H1 (cell line): Measurements from ENCODE around the gene INPPL1. TPM values are rescaled to one million over a fixed set of nuclear protein-coding genes. Genes with fewer than 3 reads are reported as not detected.

Experiments
- CTCF ChIA-PET: fragments of 300-600 bp; sonication (Branson Sonifier 250); formaldehyde crosslinking; loops from one replicate; lab custom pipeline; 2021; ENCODE audit not compliant: partially characterized antibody; lab: Charles Lee
- POLR2A ChIA-PET: fragments of 300-600 bp; sonication (Branson Sonifier 250); formaldehyde crosslinking; loops from one replicate; lab custom pipeline; 2021; ENCODE audit warnings: inconsistent platforms; ENCODE audit not compliant: partially characterized antibody; lab: Charles Lee
- DNase-seq, 2 experiments: peaks; one replicate each; pipeline versions ENCODE4 v3.0.0 to v3.0.0-alpha.2; 2010 to 2022; ENCODE audit warnings: low spot score in 2 of 2, low read depth in 1 of 2, mixed read lengths in 1 of 2
- FAIRE-seq: peaks from 2 replicates; lab custom pipeline; 2011; peaks lifted over from hg19 to GRCh38; lab: Jason Lieb, UNC
- H2AFZ ChIP-seq: 2 replicates; pipeline ENCODE4 v1.8.1; 2012; ENCODE audit warnings: low read length, inconsistent platforms
- H2AK5ac ChIP-seq: 2 replicates; pipeline ENCODE4 v1.6.1; 2013; ENCODE audit warnings: low read depth, low read length
- H2BK120ac ChIP-seq: replicated peaks from 2 replicates; pipeline ENCODE3; 2013; ENCODE audit warnings: low read depth, low read length, inconsistent platforms
- H2BK12ac ChIP-seq: 2 replicates; pipeline ENCODE4 v1.6.1; 2013; ENCODE audit warnings: low read depth, low read length
- H2BK15ac ChIP-seq: 2 replicates; pipeline ENCODE4 v1.6.1; 2013; ENCODE audit warnings: low read length
- H2BK20ac ChIP-seq: 2 replicates; pipeline ENCODE4 v1.6.1; 2013; ENCODE audit warnings: low read length
- H2BK5ac ChIP-seq: 2 replicates; pipeline ENCODE4 v1.6.1; 2013; ENCODE audit warnings: low read depth, low read length
- H3K14ac ChIP-seq: 2 replicates; pipeline ENCODE4 v1.6.1; 2013; ENCODE audit warnings: inconsistent platforms; ENCODE audit not compliant: insufficient read length
- H3K18ac ChIP-seq: 2 replicates; pipeline ENCODE4 v1.6.1; 2013; ENCODE audit warnings: low read length; ENCODE audit errors: extremely low read depth
- H3K23ac ChIP-seq: 2 replicates; pipeline ENCODE4 v1.6.1; 2013; ENCODE audit warnings: inconsistent platforms; ENCODE audit not compliant: insufficient read length
- H3K23me2 ChIP-seq: 2 replicates; pipeline ENCODE4 v1.6.1; 2013; ENCODE audit warnings: low read depth, low read length
- H3K27ac ChIP-seq: 2 replicates; pipeline ENCODE4 v1.6.1; 2011; ENCODE audit warnings: low read depth, low read length, inconsistent platforms
- H3K27me3 ChIP-seq, 4 experiments: replicated peaks in 1 of 4; 1 replicate in 1 of 4; 2 replicates in 3 of 4; pipeline versions ENCODE4 v1.6.1 to v1.8.1; 2011 to 2013; ENCODE audit warnings: low read length in 3 of 4, mild to moderate bottlenecking in 3 of 4, inconsistent platforms in 2 of 4, mixed read lengths in 2 of 4, moderate library complexity in 1 of 4; ENCODE audit not compliant: control insufficient read depth in 3 of 4, insufficient read depth in 3 of 4; ENCODE audit errors: extremely low read depth in 1 of 4
- H3K36me3 ChIP-seq, 4 experiments: 2 replicates each; pipeline versions ENCODE4 v1.6.1 to v1.8.1; 2011 to 2013; ENCODE audit warnings: mild to moderate bottlenecking in 4 of 4, low read length in 3 of 4, moderate library complexity in 2 of 4, control low read depth in 1 of 4, inconsistent platforms in 1 of 4; ENCODE audit not compliant: insufficient read depth in 4 of 4, control insufficient read depth in 2 of 4
- H3K4ac ChIP-seq: replicated peaks from 2 replicates; pipeline ENCODE3; 2013; ENCODE audit warnings: low read length, low read depth, mixed read lengths, inconsistent platforms; ENCODE audit not compliant: insufficient read length
- H3K4me1 ChIP-seq, 4 experiments: replicated peaks in 1 of 4; 1 replicate in 1 of 4; 2 replicates in 3 of 4; pipeline versions ENCODE4 v1.6.1 to v1.8.1; 2011 to 2013; ENCODE audit warnings: low read length in 3 of 4, inconsistent platforms in 2 of 4, mixed read lengths in 1 of 4; ENCODE audit not compliant: insufficient read depth in 4 of 4, control insufficient read depth in 3 of 4
- H3K4me2 ChIP-seq, 2 experiments: 2 replicates each; pipeline versions ENCODE4 v1.6.1 to v1.8.1; 2011 to 2013; ENCODE audit warnings: low read depth in 2 of 2, low read length in 2 of 2, control low read depth in 1 of 2, inconsistent platforms in 1 of 2, mild to moderate bottlenecking in 1 of 2; ENCODE audit not compliant: insufficient read depth in 1 of 2
- H3K4me3 ChIP-seq, 4 experiments: fragments of 200-600, 300-600 bp in 1 of 4; sonication (generic), shearing (Covaris generic), sonication (Bioruptor Twin) in 1 of 4; 2 replicates each; pipeline versions ENCODE4 v1.5.1 to v1.8.1; 2011 to 2016; ENCODE audit warnings: low read length in 4 of 4, low read depth in 3 of 4, control low read depth in 2 of 4, inconsistent platforms in 2 of 4, mild to moderate bottlenecking in 2 of 4, mixed read lengths in 1 of 4, moderate library complexity in 1 of 4; ENCODE audit not compliant: insufficient read depth in 2 of 4; ENCODE audit errors: extremely low read depth in 1 of 4
- H3K56ac ChIP-seq: replicated peaks from 2 replicates; pipeline ENCODE3; 2013; ENCODE audit warnings: low read depth, mild to moderate bottlenecking, mixed read lengths, low read length, inconsistent platforms; ENCODE audit not compliant: insufficient read length
- H3K79me1 ChIP-seq: 2 replicates; pipeline ENCODE4 v1.6.1; 2013; ENCODE audit warnings: low read depth, low read length, control low read depth
- H3K79me2 ChIP-seq, 2 experiments: 2 replicates each; pipeline versions ENCODE4 v1.6.1 to v1.8.1; 2012 to 2013; ENCODE audit warnings: low read length in 2 of 2, mild to moderate bottlenecking in 2 of 2, inconsistent platforms in 1 of 2; ENCODE audit not compliant: insufficient read depth in 2 of 2, control insufficient read depth in 1 of 2
- H3K9ac ChIP-seq, 4 experiments: replicated peaks in 1 of 4; 1 replicate in 1 of 4; 2 replicates in 3 of 4; pipeline versions ENCODE4 v1.6.1 to v1.8.1; 2011 to 2013; ENCODE audit warnings: low read depth in 3 of 4, low read length in 3 of 4, control low read depth in 2 of 4, mild to moderate bottlenecking in 2 of 4, moderate library complexity in 2 of 4, inconsistent platforms in 1 of 4; ENCODE audit errors: extremely low read depth in 1 of 4
- H3K9me3 ChIP-seq, 2 experiments: 2 replicates each; pipeline versions ENCODE4 v1.6.1 to v1.8.1; 2012 to 2013; ENCODE audit warnings: mild to moderate bottlenecking in 2 of 2, moderate library complexity in 2 of 2, control low read depth in 1 of 2, inconsistent platforms in 1 of 2, low read depth in 1 of 2, low read length in 1 of 2, mixed read lengths in 1 of 2; ENCODE audit not compliant: insufficient read depth in 2 of 2
- H4K20me1 ChIP-seq, 2 experiments: replicated peaks in 1 of 2; 2 replicates each; pipeline versions ENCODE3 to v1.8.1; 2011 to 2013; ENCODE audit warnings: inconsistent platforms in 2 of 2, low read length in 2 of 2, mild to moderate bottlenecking in 1 of 2; ENCODE audit not compliant: insufficient read depth in 2 of 2, control insufficient read depth in 1 of 2
- H4K5ac ChIP-seq: 2 replicates; pipeline ENCODE4 v1.6.1; 2013; ENCODE audit warnings: low read length, low read depth, mixed read lengths, inconsistent platforms; ENCODE audit not compliant: insufficient read length
- H4K8ac ChIP-seq: 2 replicates; pipeline ENCODE4 v1.8.0; 2013; ENCODE audit warnings: mild to moderate bottlenecking, moderate library complexity, low read length, inconsistent platforms; ENCODE audit not compliant: insufficient read depth; ENCODE audit errors: extremely low read depth
- H4K91ac ChIP-seq: replicated peaks from 2 replicates; pipeline ENCODE3; 2013; ENCODE audit warnings: low read length, mixed read lengths, inconsistent platforms; ENCODE audit not compliant: insufficient read length
- BCL11A ChIP-seq, 2 experiments: IDR thresholded peaks; one replicate each; pipeline ENCODE4 v1.6.1; 2011; ENCODE audit warnings: low read depth in 2 of 2, low read length in 2 of 2, mild to moderate bottlenecking in 2 of 2
- YY1 ChIP-seq: IDR thresholded peaks from 2 replicates; pipeline ENCODE4 v1.6.1; 2011; ENCODE audit warnings: low read depth, mild to moderate bottlenecking, low read length
- WGBS, 2 experiments: shearing (Covaris generic) in 1 of 2; methylation state at CpG; one replicate each; pipeline versions ENCODE4 v1.1.6 to v1.1.7; 2013 to 2015; ENCODE audit warnings: low lambda C conversion rate in 2 of 2, mixed read lengths in 2 of 2, inconsistent platforms in 1 of 2, low coverage in 1 of 2, missing lambda C conversion rate in 1 of 2; ENCODE audit not compliant: insufficient replicate concordance in 2 of 2, insufficient coverage in 1 of 2, insufficient read length in 1 of 2; ENCODE audit errors: extremely low coverage in 1 of 2, missing lambda C conversion rate in 1 of 2; 5-methylcytosine and 5-hydroxymethylcytosine counted together
- polyA plus RNA-seq, 7 experiments: library from polyadenylated mRNA; depleted of rRNA in 3 of 7; stranded (reverse) in 5 of 7; unstranded in 2 of 7; fragments of >200 nt in 5 of 7; fragments of 200-250 nt in 2 of 7; gene quantifications; 1 replicate in 5 of 7; 2 replicates in 1 of 7; 4 replicates in 1 of 7; pipeline versions ENCODE4 v1.2.1 to v1.2.3, GENCODE V29; 2011 to 2013; ENCODE audit warnings: missing spikeins in 2 of 7, mixed read lengths in 2 of 7
- total RNA-seq: library from RNA; stranded (reverse); fragmentation: NEBNext Ultra II Directional; extraction: Animal tissue kit (Norgen Biotek cat#: 25700); gene quantifications from 2 replicates; pipeline ENCODE4 v1.2.1, GENCODE V29; 2021

INPPL1 gene
- total and polyA plus RNA-seq, 2 of the 8 experiments (the other 6 are each of a cell fraction or from before 2014, with no cell fraction given) = 54.5 to 79.5 TPM

GRCh38 chr11:72218251-72218745, 6.3 kb upstream of the INPPL1 start:
- ChIA-PET POLR2A (no interaction called here), CTCF (interaction anchor here (0.9 to 1.1 kb wide), 2 partner anchors 35 to 43 kb away, joined by 3 to 6 read pairs; no protein-coding TSS in a partner anchor)
- H3K79me1 ChIP-seq = no peaks in the 10 kb centered on the region
- no peaks in the 10 kb centered on the region; a peak in 2 of 7 replicates for H3K27me3 ChIP-seq
- H3K27ac ChIP-seq = no peak overlapping the region
- H3K9ac ChIP-seq = no peak overlapping the region
- DNase-seq (no peak), FAIRE-seq (no peak)
- no peaks in the 10 kb centered on the region for H3K36me3 ChIP-seq
- H3K9me3 ChIP-seq = no peaks in the 10 kb centered on the region
- no peak overlapping the region for H2BK12ac ChIP-seq
- H3K4me3 ChIP-seq = no peak overlapping the region
- H2AFZ ChIP-seq = no peak overlapping the region
- 83% methylated on average over 5 of the region's 5 CpGs; no CpG with 5 or more reads in 1 of the 2 experiments for WGBS, 2 experiments
- no peak overlapping the region for H4K5ac ChIP-seq
- H3K79me2 ChIP-seq = no peaks in the 10 kb centered on the region
- H2AK5ac ChIP-seq = no peak overlapping the region
- H3K23me2 ChIP-seq = no peaks in the 10 kb centered on the region
- H3K56ac ChIP-seq = no peak overlapping the region
- H3K4me2 ChIP-seq = no peak overlapping the region
- TF ChIP-seq YY1 (no peak), BCL11A (IDR thresholded peaks at IDR 0.05; ENCODE audit: low read depth in 2 of 2, low read length in 2 of 2) (no peak)
- no peak overlapping the region for H2BK5ac ChIP-seq
- no peak overlapping the region for H2BK20ac ChIP-seq
- no peak overlapping the region for H3K4ac ChIP-seq
- H2BK120ac ChIP-seq = no peak overlapping the region
- no peak overlapping the region for H3K18ac ChIP-seq
- H4K8ac ChIP-seq = no peak overlapping the region
- no peak overlapping the region for H4K91ac ChIP-seq
- H3K14ac ChIP-seq = no peak overlapping the region
- no peak overlapping the region for H3K23ac ChIP-seq
- no peaks in the 10 kb centered on the region for H4K20me1 ChIP-seq
- H2BK15ac ChIP-seq = no peak overlapping the region
- peaks cover 6 to 11% (median 7%) of the 10 kb centered on the region in 4 experiments; a peak in 5 of 7 replicates for H3K4me1 ChIP-seq
